WTC11 (cell line): ENCODE data around the gene ATL3. TPM values are rescaled to one million over a fixed set of nuclear protein-coding genes. Genes with fewer than 3 reads are reported as not detected.
"Not testable (repeated sequence)": the region's sequence is repeated elsewhere in the genome, so short reads cannot be mapped to it uniquely, and the experiment has no call there.

Source experiments
- ATAC-seq: fragments of 200-7000 bp; cut with Tn5 transposase; 2 replicates; pipeline ENCODE4 v1.10.0; 2021; ENCODE audit warnings: mild to moderate bottlenecking, moderate library complexity
- CTCF ChIA-PET: fragments of 300-600 bp; sonication (Branson Sonifier 250); formaldehyde crosslinking; loops from one replicate; lab custom pipeline; 2021; ENCODE audit warnings: antibody characterized with exemption; lab: Charles Lee
- POLR2A ChIA-PET: fragments of 350-600 bp; sonication (Branson Sonifier 250); formaldehyde crosslinking; loops from one replicate; lab custom pipeline; 2021; ENCODE audit warnings: antibody characterized with exemption; lab: Charles Lee
- DNase-seq: peaks from one replicate; pipeline ENCODE4 v3.0.0; 2021; ENCODE audit warnings: low spot score
- H3K27ac Mint-ChIP-seq: 2 replicates; pipeline ENCODE4 v1.8.0; 2021; ENCODE audit warnings: mixed read lengths
- H3K27me3 Mint-ChIP-seq: 2 replicates; pipeline ENCODE4 v1.8.0; 2021; ENCODE audit warnings: low read depth, mild to moderate bottlenecking, moderate library complexity, mixed read lengths
- H3K36me3 Mint-ChIP-seq: 2 replicates; pipeline ENCODE4 v1.8.0; 2021; ENCODE audit warnings: mixed read lengths
- H3K4me1 Mint-ChIP-seq: 2 replicates; pipeline ENCODE4 v1.8.0; 2022; ENCODE audit warnings: mixed read lengths
- H3K4me3 Mint-ChIP-seq: 2 replicates; pipeline ENCODE4 v1.8.0; 2021; ENCODE audit warnings: mild to moderate bottlenecking, moderate library complexity, mixed read lengths
- H3K9me3 Mint-ChIP-seq: 2 replicates; pipeline ENCODE4 v1.8.0; 2021; ENCODE audit warnings: mixed read lengths
- ATF3 ChIP-seq: sonication (generic); formaldehyde crosslinking; conservative IDR thresholded peaks from 2 replicates; pipeline ENCODE4 v1.8.1; 2022; ENCODE audit warnings: mild to moderate bottlenecking, missing genetic modification reagents
- CBFB ChIP-seq: sonication (generic); formaldehyde crosslinking; IDR thresholded peaks from 2 replicates; pipeline ENCODE4 v1.8.1; 2022; ENCODE audit warnings: mild to moderate bottlenecking, low read depth, missing genetic modification reagents
- E2F4 ChIP-seq: sonication (generic); formaldehyde crosslinking; IDR thresholded peaks from 2 replicates; pipeline ENCODE4 v1.8.1; 2022; ENCODE audit warnings: low read depth, mild to moderate bottlenecking, moderate library complexity, missing genetic modification reagents, borderline replicate concordance
- ERG ChIP-seq: fragments of 250-450 bp; sonication (Bioruptor Pico); IDR thresholded peaks from 2 replicates; pipeline ENCODE4 v1.8.0; 2021; ENCODE audit warnings: mild to moderate bottlenecking
- FOXP1 ChIP-seq: sonication (generic); formaldehyde crosslinking; IDR thresholded peaks from 2 replicates; pipeline ENCODE4 v1.8.0; 2022; ENCODE audit warnings: missing genetic modification reagents, mild to moderate bottlenecking, moderate library complexity, borderline replicate concordance
- GTF2I ChIP-seq: fragments of 250-450 bp; sonication (Bioruptor Pico); conservative IDR thresholded peaks from 2 replicates; pipeline ENCODE4 v1.4.0; 2021; ENCODE audit warnings: mild to moderate bottlenecking
- IRF1 ChIP-seq: sonication (generic); formaldehyde crosslinking; IDR thresholded peaks from 2 replicates; pipeline ENCODE4 v1.8.0; 2023; ENCODE audit warnings: missing genetic modification reagents
- JUN ChIP-seq: sonication (generic); formaldehyde crosslinking; IDR thresholded peaks from 2 replicates; pipeline ENCODE4 v1.8.0; 2023; ENCODE audit warnings: mild to moderate bottlenecking, missing genetic modification reagents
- KAT7 ChIP-seq: sonication (generic); formaldehyde crosslinking; IDR thresholded peaks from 2 replicates; pipeline ENCODE4 v1.8.1; 2023; ENCODE audit warnings: missing genetic modification reagents, mild to moderate bottlenecking, borderline replicate concordance
- NFE2L1 ChIP-seq: sonication (generic); formaldehyde crosslinking; IDR thresholded peaks from 2 replicates; pipeline ENCODE4 v1.8.1; 2023; ENCODE audit warnings: missing genetic modification reagents
- RELA ChIP-seq: sonication (generic); formaldehyde crosslinking; IDR thresholded peaks from 2 replicates; pipeline ENCODE4 v1.8.1; 2022; ENCODE audit warnings: missing genetic modification reagents, mild to moderate bottlenecking, borderline replicate concordance
- SMAD3 ChIP-seq: sonication (generic); formaldehyde crosslinking; IDR thresholded peaks from 2 replicates; pipeline ENCODE4 v1.8.0; 2022; ENCODE audit warnings: missing genetic modification reagents, mild to moderate bottlenecking, borderline replicate concordance
- TEAD4 ChIP-seq: sonication (generic); formaldehyde crosslinking; IDR thresholded peaks from 2 replicates; pipeline ENCODE4 v1.8.0; 2022; ENCODE audit warnings: mild to moderate bottlenecking, missing genetic modification reagents
- TP53 ChIP-seq: sonication (generic); formaldehyde crosslinking; IDR thresholded peaks from 2 replicates; pipeline ENCODE4 v1.8.1; 2023; ENCODE audit warnings: mild to moderate bottlenecking, missing genetic modification reagents
- USF2 ChIP-seq: sonication (generic); formaldehyde crosslinking; IDR thresholded peaks from 2 replicates; pipeline ENCODE4 v1.8.1; 2023; ENCODE audit warnings: mild to moderate bottlenecking, missing genetic modification reagents, moderate library complexity
- ZBTB21 ChIP-seq: sonication (generic); formaldehyde crosslinking; IDR thresholded peaks from 2 replicates; pipeline ENCODE4 v1.8.1; 2023; ENCODE audit warnings: mild to moderate bottlenecking, missing genetic modification reagents, borderline replicate concordance
- ZNF138 ChIP-seq: sonication (generic); formaldehyde crosslinking; conservative IDR thresholded peaks from 2 replicates; pipeline ENCODE4 v1.8.1; 2022; ENCODE audit warnings: mild to moderate bottlenecking, moderate library complexity, missing genetic modification reagents
- ZNF263 ChIP-seq: sonication (generic); formaldehyde crosslinking; IDR thresholded peaks from 2 replicates; pipeline ENCODE4 v1.8.1; 2022; ENCODE audit warnings: low read depth, mild to moderate bottlenecking, moderate library complexity, missing genetic modification reagents
- ZNF512 ChIP-seq: sonication (generic); formaldehyde crosslinking; IDR thresholded peaks from 2 replicates; pipeline ENCODE4 v1.8.1; 2022; ENCODE audit warnings: missing genetic modification reagents, borderline replicate concordance
- ZNF671 ChIP-seq: fragments of 250-450 bp; sonication (Bioruptor Pico); IDR thresholded peaks from 2 replicates; pipeline ENCODE4 v1.8.0; 2021; ENCODE audit warnings: mild to moderate bottlenecking
- total RNA-seq: library from RNA; stranded (reverse); gene quantifications from 3 replicates; pipeline ENCODE4 v1.2.3, GENCODE V29; 2021

The ATL3 gene
- total RNA-seq, 1 experiment from 2014 or later, result 32.1 TPM

GRCh38 chr11:63622323-63622722, 48.9 kb downstream of the ATL3 start (continued):
- no peak for TF ChIP-seq E2F4 (CRISPR knock-in tag)
- no peak for TF ChIP-seq ZBTB21 (CRISPR knock-in tag)
- no peak for TF ChIP-seq KAT7 (CRISPR knock-in tag)
- no peak for TF ChIP-seq ERG (CRISPR knock-in tag)
- TF ChIP-seq USF2 (CRISPR knock-in tag), result no peak
- TF ChIP-seq TEAD4 (CRISPR knock-in tag), result no peak
- no peak for TF ChIP-seq ZNF138 (CRISPR knock-in tag)
- TF ChIP-seq, all 79 proteins: peak for 0

GRCh38 chr11:63621071-63621470, 50.1 kb downstream of the ATL3 start:
- POLR2A ChIA-PET, result no interaction called here
- H3K36me3 Mint-ChIP-seq, result no peaks in the 10 kb centered on the region
- no peak overlapping the region for H3K27ac Mint-ChIP-seq
- peaks cover 31% of the 10 kb centered on the region for H3K4me1 Mint-ChIP-seq
- DNase-seq (no peak), ATAC-seq (no peak)
- no peaks in the 10 kb centered on the region for H3K9me3 Mint-ChIP-seq
- no peaks in the 10 kb centered on the region; the same call in 1 of the 2 replicates for H3K27me3 Mint-ChIP-seq
- CTCF ChIA-PET, result interaction anchor here (0.6 to 3.3 kb wide), 2 partner anchors 113 to 142 kb away, joined by 3 to 13 read pairs; no protein-coding TSS in a partner anchor
- TF ChIP-seq ZNF263, result no peak
- TF ChIP-seq RELA, result no peak
- TF ChIP-seq NFE2L1 (CRISPR knock-in tag), result no peak
- TF ChIP-seq ERG (CRISPR knock-in tag), result no peak
- no peak for TF ChIP-seq SMAD3
- no peak for TF ChIP-seq ATF3 (CRISPR knock-in tag)
- no peak for TF ChIP-seq FOXP1
- TF ChIP-seq TP53, result no peak
- no peak for TF ChIP-seq CBFB (CRISPR knock-in tag)
- no peak for TF ChIP-seq ZNF671 (CRISPR knock-in tag)
- no peak for TF ChIP-seq ZNF138 (CRISPR knock-in tag)
- TF ChIP-seq IRF1 (CRISPR knock-in tag), result no peak
- no peak overlapping the region for H3K4me3 Mint-ChIP-seq

GRCh38 chr11:63619967-63620366, 51.2 kb downstream of the ATL3 start:
- no peak for ATAC-seq
- H3K4me1 Mint-ChIP-seq, result peaks cover 31% of the 10 kb centered on the region
- ChIA-PET POLR2A (no interaction called here), CTCF (no interaction called here)
- H3K36me3 Mint-ChIP-seq, result no peaks in the 10 kb centered on the region
- H3K4me3 Mint-ChIP-seq, result no peak overlapping the region
- no peaks in the 10 kb centered on the region for H3K9me3 Mint-ChIP-seq
- H3K27ac Mint-ChIP-seq, result no peak overlapping the region
- no peak for DNase-seq
- H3K27me3 Mint-ChIP-seq, result no peaks in the 10 kb centered on the region; the same call in 1 of the 2 replicates
- TF ChIP-seq JUN (CRISPR knock-in tag) (no peak), GTF2I (no peak), ZNF512 (CRISPR knock-in tag) (no peak)

GRCh38 chr11:63617686-63618085, 53.5 kb downstream of the ATL3 start:
- ATAC-seq, POLR2A ChIA-PET, H3K27ac Mint-ChIP-seq, H3K4me3 Mint-ChIP-seq, DNase-seq, H3K9me3 Mint-ChIP-seq, H3K36me3 Mint-ChIP-seq, H3K27me3 Mint-ChIP-seq: not testable (repeated sequence)
- H3K4me1 Mint-ChIP-seq, result peaks cover 22% of the 10 kb centered on the region
- CTCF ChIA-PET, result interaction anchor here (1.2 kb wide), 2 partner anchors 24 to 138 kb away, joined by 3 to 5 read pairs; no protein-coding TSS in a partner anchor
